GM21526 (cell line): Measurements from ENCODE around the gene FTO.
A peak's percentile ranks its signal among the peaks of the same experiment; 100 is the strongest.

Experiments used
- ATAC-seq: cut with Tn5 transposase; IDR thresholded peaks from one replicate; pipeline ENCODE4 v1.9.1; 2021; ENCODE audit warnings: moderate library complexity; ENCODE audit not compliant: unreplicated experiment, low FRiP score

The FTO gene

GRCh38 chr16:54063279-54063773 lies 359.4 kb downstream of the FTO start:
- no peak for ATAC-seq

GRCh38 chr16:54066451-54067105 lies 362.6 kb downstream of the FTO start:
- ATAC-seq = no peak

GRCh38 chr16:54067322-54068065 lies 363.5 kb downstream of the FTO start:
- ATAC-seq = no peak

- ATAC-seq = no peak
Measured at GRCh38 chr16:54068212-54068611, 364.3 kb downstream of the FTO start.

GRCh38 chr16:54069601-54070239 lies 365.8 kb downstream of the FTO start:
- ATAC-seq = no peak

GRCh38 chr16:54070789-54071343 lies 366.9 kb downstream of the FTO start:
- peak; percentile 91 for ATAC-seq

GRCh38 chr16:54071514-54071913 lies 367.6 kb downstream of the FTO start:
- ATAC-seq = no peak

GRCh38 chr16:54072237-54072636 lies 368.3 kb downstream of the FTO start:
- ATAC-seq = no peak

- no peak for ATAC-seq
Measured at GRCh38 chr16:54073356-54073755, 369.4 kb downstream of the FTO start.

GRCh38 chr16:54075446-54075845 lies 371.5 kb downstream of the FTO start:
- no peak for ATAC-seq

- no peak for ATAC-seq
Measured at GRCh38 chr16:54076006-54076504, 372.1 kb downstream of the FTO start.

GRCh38 chr16:54077050-54077821 lies 373.3 kb downstream of the FTO start:
- ATAC-seq = no peak

GRCh38 chr16:54080524-54081008 lies 376.6 kb downstream of the FTO start:
- ATAC-seq = no peak

- ATAC-seq = no peak
Measured at GRCh38 chr16:54086791-54087190, 382.8 kb downstream of the FTO start.

- ATAC-seq = no peak
Measured at GRCh38 chr16:54090602-54091001, 386.6 kb downstream of the FTO start.

- no peak for ATAC-seq
Measured at GRCh38 chr16:54093281-54093680, 389.3 kb downstream of the FTO start.

GRCh38 chr16:54094641-54095040 lies 390.7 kb downstream of the FTO start:
- ATAC-seq = no peak

- ATAC-seq = no peak
Measured at GRCh38 chr16:54096607-54097006, 392.7 kb downstream of the FTO start.

GRCh38 chr16:54097774-54098173 lies 393.8 kb downstream of the FTO start:
- ATAC-seq = no peak

- no peak for ATAC-seq
Measured at GRCh38 chr16:54098247-54098646, 394.3 kb downstream of the FTO start.
